Measurements from ENCODE around the gene REV1. TPM values are rescaled to one million over a fixed set of nuclear protein-coding genes. Genes with fewer than 3 reads are reported as not detected.

The REV1 gene
- total RNA-seq, 1 experiment from 2014 or later, result 38.6 TPM

- H3K9me3 Mint-ChIP-seq (ENCODE audit: unreplicated experiment), result no peaks in the 10 kb centered on the region
- no peak for TF ChIP-seq CTCF (IDR thresholded peaks at IDR 0.05; ENCODE audit: unreplicated experiment)
- DNase-seq (ENCODE audit: unreplicated experiment), result no peak
- no peak overlapping the region for H3K27ac Mint-ChIP-seq (ENCODE audit: low read depth, unreplicated experiment)
- CTCF ChIA-PET, result no interaction called here
- peaks cover 99% of the 10 kb centered on the region for H3K36me3 Mint-ChIP-seq (ENCODE audit: insufficient read depth, unreplicated experiment)
- H3K27me3 Mint-ChIP-seq (ENCODE audit: insufficient read depth, unreplicated experiment), result no peaks in the 10 kb centered on the region
- POLR2A ChIA-PET, result no interaction called here
- intact Hi-C loops (cut with micrococcal nuclease), result no loop called here
- peaks cover 6% of the 10 kb centered on the region for H3K4me1 Mint-ChIP-seq (ENCODE audit: insufficient read depth, unreplicated experiment)
- no TSS peak for BruUV-seq (replicated peaks)
- H3K4me3 Mint-ChIP-seq (ENCODE audit: unreplicated experiment), result no peak overlapping the region
These were observed 88.0 kb downstream of the REV1 start for GRCh38 chr2:99401841-99402240.

- ChIA-PET CTCF (no interaction called here), POLR2A (interaction anchor here (0.8 to 1.2 kb wide), 5 partner anchors 15 to 104 kb away, joined by 3 to 4 read pairs (median 3); no protein-coding TSS in a partner anchor)
- no peak for DNase-seq (ENCODE audit: unreplicated experiment)
- Mint-ChIP-seq H3K36me3 (ENCODE audit: insufficient read depth, unreplicated experiment) (peaks cover 100% of the 10 kb centered on the region), H3K27me3 (ENCODE audit: insufficient read depth, unreplicated experiment) (no peaks in the 10 kb centered on the region), H3K4me1 (ENCODE audit: insufficient read depth, unreplicated experiment) (peaks cover 6% of the 10 kb centered on the region), H3K4me3 (ENCODE audit: unreplicated experiment) (no peak overlapping the region), H3K9me3 (ENCODE audit: unreplicated experiment) (no peaks in the 10 kb centered on the region), H3K27ac (ENCODE audit: low read depth, unreplicated experiment) (peak overlapping the region; percentile 5)
- BruUV-seq (replicated peaks), result no TSS peak
- intact Hi-C loops (cut with micrococcal nuclease), result no loop called here
- TF ChIP-seq CTCF (IDR thresholded peaks at IDR 0.05; ENCODE audit: unreplicated experiment), result no peak
These were observed 90.0 kb downstream of the REV1 start for GRCh38 chr2:99399795-99400194.

GRCh38 chr2:99399063-99399462 lies 90.8 kb downstream of the REV1 start:
- TF ChIP-seq CTCF (IDR thresholded peaks at IDR 0.05; ENCODE audit: unreplicated experiment), result no peak
- no peaks in the 10 kb centered on the region for H3K27me3 Mint-ChIP-seq (ENCODE audit: insufficient read depth, unreplicated experiment)
- H3K4me1 Mint-ChIP-seq (ENCODE audit: insufficient read depth, unreplicated experiment), result peaks cover 6% of the 10 kb centered on the region
- no peak overlapping the region for H3K4me3 Mint-ChIP-seq (ENCODE audit: unreplicated experiment)
- BruUV-seq (replicated peaks), result no TSS peak
- ChIA-PET CTCF (interaction anchor here (0.7 kb wide), 1 partner anchor 27 kb away, joined by 3 read pairs; no protein-coding TSS in a partner anchor), POLR2A (interaction anchor here (1.0 to 1.2 kb wide), 2 partner anchors 16 to 105 kb away, joined by 3 read pairs; no protein-coding TSS in a partner anchor)
- H3K9me3 Mint-ChIP-seq (ENCODE audit: unreplicated experiment), result no peaks in the 10 kb centered on the region
- peak overlapping the region; percentile 83 for H3K27ac Mint-ChIP-seq (ENCODE audit: low read depth, unreplicated experiment)
- intact Hi-C loops (cut with micrococcal nuclease), result no loop called here
- H3K36me3 Mint-ChIP-seq (ENCODE audit: insufficient read depth, unreplicated experiment), result peaks cover 100% of the 10 kb centered on the region
- no peak for DNase-seq (ENCODE audit: unreplicated experiment)

- peaks cover 6% of the 10 kb centered on the region for H3K4me1 Mint-ChIP-seq (ENCODE audit: insufficient read depth, unreplicated experiment)
- no peaks in the 10 kb centered on the region for H3K27me3 Mint-ChIP-seq (ENCODE audit: insufficient read depth, unreplicated experiment)
- ChIA-PET CTCF (interaction anchor here (0.6 to 0.8 kb wide), 3 partner anchors 12 to 1274 kb away, joined by 3 read pairs; no protein-coding TSS in a partner anchor), POLR2A (interaction anchor here (0.7 to 1.0 kb wide), 3 partner anchors 11 to 217 kb away, joined by 3 to 4 read pairs (median 3); no protein-coding TSS in a partner anchor)
- H3K9me3 Mint-ChIP-seq (ENCODE audit: unreplicated experiment), result no peaks in the 10 kb centered on the region
- no peak for DNase-seq (ENCODE audit: unreplicated experiment)
- H3K27ac Mint-ChIP-seq (ENCODE audit: low read depth, unreplicated experiment), result peak overlapping the region; percentile 83
- no TSS peak for BruUV-seq (replicated peaks)
- H3K4me3 Mint-ChIP-seq (ENCODE audit: unreplicated experiment), result no peak overlapping the region
- H3K36me3 Mint-ChIP-seq (ENCODE audit: insufficient read depth, unreplicated experiment), result peaks cover 100% of the 10 kb centered on the region
- intact Hi-C loops (cut with micrococcal nuclease), result no loop called here
- no peak for TF ChIP-seq CTCF (IDR thresholded peaks at IDR 0.05; ENCODE audit: unreplicated experiment)
These were observed 91.5 kb downstream of the REV1 start for GRCh38 chr2:99398303-99398702.
